ENCODE results near the gene CDIP1. TPM values are rescaled to one million over a fixed set of nuclear protein-coding genes. Genes with fewer than 3 reads are reported as not detected.

The CDIP1 gene
- polyA plus RNA-seq, 1 experiment = 15.2 TPM

- no peak for TF ChIP-seq CTCF (IDR thresholded peaks at IDR 0.05; ENCODE audit: insufficient read depth, low read depth, low read length)
- POLR2A ChIA-PET = no interaction called here
- peaks cover 8% of the 10 kb centered on the region for H3K27me3 ChIP-seq (ENCODE audit: control insufficient read depth, insufficient read depth, low read length)
- CTCF ChIA-PET = interaction anchor here (0.6 to 1.2 kb wide), 3 partner anchors 21 to 60 kb away, joined by 3 to 4 read pairs (median 3); no protein-coding TSS in a partner anchor
- DNase-seq (ENCODE audit: low read depth) = no peak
- no peaks in the 10 kb centered on the region for H3K36me3 ChIP-seq (ENCODE audit: control insufficient read depth, insufficient read depth, low read length)
- no peak overlapping the region for H3K4me3 ChIP-seq (ENCODE audit: low read depth, low read length)
Observed at GRCh38 chr16:4556580-4556979, 18.0 kb upstream of the CDIP1 start.

GRCh38 chr16:4556112-4556511 lies 17.5 kb upstream of the CDIP1 start, which contains the start of gene C16orf96:
C16orf96 (plus strand) TSS chr16:4556340; CDS start chr16:4556490, 150 bp downstream.
- Histone ChIP-seq H3K36me3 (ENCODE audit: control insufficient read depth, insufficient read depth, low read length) (no peaks in the 10 kb centered on the region), H3K27me3 (ENCODE audit: control insufficient read depth, insufficient read depth, low read length) (peaks cover 10% of the 10 kb centered on the region), H3K4me3 (ENCODE audit: low read depth, low read length) (no peak within 1 kb of the TSS)
- TF ChIP-seq CTCF (IDR thresholded peaks at IDR 0.05; ENCODE audit: insufficient read depth, low read depth, low read length) = no peak
- no peak for DNase-seq (ENCODE audit: low read depth)
- CTCF ChIA-PET = interaction anchor here (0.6 to 1.2 kb wide), 3 partner anchors 9 to 60 kb away, joined by 3 to 4 read pairs (median 3); no protein-coding TSS in a partner anchor
- POLR2A ChIA-PET = no interaction called here

DNA sequence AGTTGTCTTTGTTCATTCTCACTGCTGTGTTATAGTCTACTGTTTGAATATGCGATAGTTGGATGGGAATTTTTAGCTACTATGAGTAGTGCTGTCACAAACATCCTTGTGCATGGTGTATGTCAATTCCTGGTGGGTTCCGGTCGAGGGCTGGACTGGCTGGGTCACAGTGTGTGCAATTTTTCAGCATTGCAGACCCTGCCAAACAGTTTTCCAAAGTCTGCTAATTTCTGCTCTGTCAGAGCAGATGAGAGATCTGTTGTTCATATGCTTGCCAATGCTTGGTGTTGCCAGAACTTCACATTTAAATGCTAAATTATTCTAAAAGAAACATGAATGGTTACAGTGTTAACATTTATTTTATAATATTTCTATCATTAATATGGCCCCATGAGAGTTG lies 14.0 kb upstream of the CDIP1 start:
- H3K36me3 ChIP-seq (ENCODE audit: control insufficient read depth, insufficient read depth, low read length) = no peaks in the 10 kb centered on the region
- CTCF ChIA-PET = interaction anchor here (1.1 to 10.7 kb wide), 5 partner anchors 12 to 45 kb away, joined by 3 to 110 read pairs (median 4); no protein-coding TSS in a partner anchor
- TF ChIP-seq CTCF (IDR thresholded peaks at IDR 0.05; ENCODE audit: insufficient read depth, low read depth, low read length) = no peak
- no peak for DNase-seq (ENCODE audit: low read depth)
- peaks cover 12% of the 10 kb centered on the region for H3K27me3 ChIP-seq (ENCODE audit: control insufficient read depth, insufficient read depth, low read length)
- no peak overlapping the region for H3K4me3 ChIP-seq (ENCODE audit: low read depth, low read length)
- POLR2A ChIA-PET = no interaction called here

DNA sequence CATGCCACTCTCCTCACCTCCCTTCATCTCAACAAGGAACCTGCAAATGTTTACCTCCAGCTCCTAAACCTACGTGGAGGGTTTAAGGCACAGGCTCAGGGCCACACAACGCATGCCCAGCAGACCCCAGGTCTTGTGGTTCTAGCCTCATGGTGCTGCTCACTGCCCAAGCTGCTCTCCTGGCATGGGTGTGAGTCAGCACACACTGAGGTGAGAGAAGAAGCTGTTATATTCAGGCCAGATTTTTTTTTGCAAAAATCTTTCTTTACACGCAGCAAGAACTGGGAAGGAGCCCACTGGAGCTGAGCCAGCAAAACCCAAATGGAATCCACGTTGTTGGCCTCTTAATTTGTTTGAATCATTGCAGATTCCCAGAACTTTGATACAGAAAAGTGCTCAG lies 12.0 kb upstream of the CDIP1 start:
- H3K27me3 ChIP-seq (ENCODE audit: control insufficient read depth, insufficient read depth, low read length) = peaks cover 12% of the 10 kb centered on the region
- no peak for TF ChIP-seq CTCF (IDR thresholded peaks at IDR 0.05; ENCODE audit: insufficient read depth, low read depth, low read length)
- no peaks in the 10 kb centered on the region for H3K36me3 ChIP-seq (ENCODE audit: control insufficient read depth, insufficient read depth, low read length)
- no peak overlapping the region for H3K4me3 ChIP-seq (ENCODE audit: low read depth, low read length)
- ChIA-PET POLR2A (no interaction called here), CTCF (interaction anchor here (0.8 to 10.7 kb wide), 11 partner anchors 18 to 148 kb away, joined by 3 to 110 read pairs (median 5); no protein-coding TSS in a partner anchor)
- DNase-seq (ENCODE audit: low read depth) = no peak

DNA sequence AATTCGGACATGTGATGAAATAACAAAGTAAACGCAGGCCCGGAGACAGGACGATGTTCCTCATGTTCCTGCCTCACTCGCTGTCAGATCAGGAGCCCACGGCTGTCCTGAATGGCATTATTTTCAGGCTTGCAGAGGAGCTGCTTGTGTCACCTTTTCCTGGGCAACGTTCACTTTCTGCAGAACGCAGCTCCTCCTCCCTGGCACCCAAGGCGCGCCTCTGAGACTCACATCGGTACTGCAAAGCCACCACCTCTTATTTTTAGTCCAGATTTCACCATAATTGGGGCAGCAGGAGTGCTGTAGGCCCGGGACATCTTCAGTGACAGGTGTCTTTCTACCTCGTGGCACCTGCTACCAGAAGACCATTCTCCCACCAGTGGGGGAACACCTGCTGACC lies 9.6 kb upstream of the CDIP1 start:
- ChIA-PET CTCF (interaction anchor here (0.6 to 10.7 kb wide), 18 partner anchors 9 to 997 kb away, joined by 3 to 110 read pairs (median 4); partner anchors contain the start of genes CDIP1 and MGRN1), POLR2A (interaction anchor here (0.5 to 0.6 kb wide), 2 partner anchors 33 to 129 kb away, joined by 3 read pairs; no protein-coding TSS in a partner anchor)
- Histone ChIP-seq H3K4me3 (ENCODE audit: low read depth, low read length) (no peak overlapping the region), H3K36me3 (ENCODE audit: control insufficient read depth, insufficient read depth, low read length) (no peaks in the 10 kb centered on the region), H3K27me3 (ENCODE audit: control insufficient read depth, insufficient read depth, low read length) (peaks cover 7% of the 10 kb centered on the region)
- no peak for DNase-seq (ENCODE audit: low read depth)
- no peak for TF ChIP-seq CTCF (IDR thresholded peaks at IDR 0.05; ENCODE audit: insufficient read depth, low read depth, low read length)
